ENCODE measurements around the gene PHLDB1. TPM values are rescaled to one million over a fixed set of nuclear protein-coding genes. Genes with fewer than 3 reads are reported as not detected.

PHLDB1 gene
- total RNA-seq, 1 donor from 2014 or later: 35.7 TPM

DNA sequence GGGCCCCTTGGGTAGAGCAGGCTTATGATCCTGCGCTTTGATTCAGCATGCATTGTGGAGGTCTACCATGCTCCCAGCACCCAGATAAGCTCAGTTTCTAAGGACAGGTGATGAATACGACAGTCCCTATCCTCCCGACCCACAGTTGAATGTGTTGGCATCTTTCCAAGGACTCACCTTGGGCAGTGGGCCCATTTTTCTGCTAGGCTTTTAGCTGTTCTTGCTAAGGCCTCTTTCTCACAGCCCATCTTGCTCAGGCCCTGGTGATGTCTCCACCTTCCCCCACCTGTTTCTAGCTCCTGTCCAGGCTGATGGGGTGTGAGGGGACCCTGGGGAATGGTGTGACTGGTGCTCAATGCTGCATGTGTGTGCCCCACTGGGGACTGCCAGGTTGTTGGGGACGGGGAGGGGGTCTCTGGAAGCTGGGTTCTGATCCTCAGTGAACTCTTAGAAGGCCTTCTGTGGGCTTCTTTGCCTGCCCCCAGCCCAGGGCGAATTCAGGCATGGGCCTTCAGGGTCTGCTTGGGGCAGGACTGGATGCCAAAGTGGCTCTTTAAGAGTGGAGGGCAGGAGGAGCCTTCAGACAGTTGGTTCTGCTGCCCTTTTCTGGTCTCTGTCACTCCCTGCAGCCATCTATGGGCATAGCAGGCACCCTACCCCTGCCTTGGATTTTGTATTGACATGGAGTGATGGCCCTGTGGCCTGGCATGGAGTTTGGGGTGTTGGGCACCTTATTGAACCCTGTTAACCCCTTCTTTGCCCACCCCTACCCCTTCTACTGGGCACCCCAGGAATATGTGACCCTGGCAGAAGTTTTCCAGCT lies 33.1 kb downstream of the PHLDB1 start:
- H3K4me3 ChIP-seq: no peak overlapping the region
- Mint-ChIP-seq H3K36me3 (peaks cover 26% of the 10 kb centered on the region), H3K27me3 (ENCODE audit: insufficient read depth, low read depth) (peaks cover 2% of the 10 kb centered on the region), H3K9me3 (no peaks in the 10 kb centered on the region), H3K4me1 (peaks cover 4% of the 10 kb centered on the region), H3K27ac (no peak overlapping the region), H3K4me3 (no peak overlapping the region)
- H3K27me3 ChIP-seq: no peaks in the 10 kb centered on the region
- H3K36me3 ChIP-seq: no peaks in the 10 kb centered on the region
- no peaks in the 10 kb centered on the region for H3K9me3 ChIP-seq (ENCODE audit: low read depth)
- H3K4me1 ChIP-seq: peaks cover 11% of the 10 kb centered on the region
- H4K20me1 ChIP-seq (ENCODE audit: low read depth): peaks cover 18% of the 10 kb centered on the region
- no peak overlapping the region for H3K9ac ChIP-seq
- no peaks in the 10 kb centered on the region for H3K79me2 ChIP-seq (ENCODE audit: low read depth)
- H3K27ac ChIP-seq: no peak overlapping the region
- H3F3A ChIP-seq (ENCODE audit: low read depth): peaks cover 5% of the 10 kb centered on the region
- H2AFZ ChIP-seq (replicated peaks): no peak overlapping the region
- TF ChIP-seq EZH2phosphoT487 (IDR thresholded peaks at IDR 0.05) (no peak), EZH2 (IDR thresholded peaks at IDR 0.05) (no peak), CTCF (IDR thresholded peaks at IDR 0.05) (no peak)
- DNase-seq (ENCODE audit: low spot score): no peak
- no peak overlapping the region for H3K4me2 ChIP-seq

GRCh38 chr11:118641397-118642019 lies 34.1 kb downstream of the PHLDB1 start:
- no peak overlapping the region for H3K4me3 Mint-ChIP-seq

More at GRCh38 chr11:118641397-118642019, 34.1 kb downstream of the PHLDB1 start:
- Mint-ChIP-seq H3K27me3 (ENCODE audit: insufficient read depth, low read depth) (peaks cover 2% of the 10 kb centered on the region), H3K27ac (no peak overlapping the region), H3K36me3 (peaks cover 23% of the 10 kb centered on the region), H3K9me3 (no peaks in the 10 kb centered on the region), H3K4me1 (no peaks in the 10 kb centered on the region)
- peaks cover 8% of the 10 kb centered on the region for H4K20me1 ChIP-seq (ENCODE audit: low read depth)
- no peaks in the 10 kb centered on the region for H3K79me2 ChIP-seq (ENCODE audit: low read depth)
- H3K4me3 ChIP-seq: no peak overlapping the region
- TF ChIP-seq CTCF (IDR thresholded peaks at IDR 0.05) (no peak), EZH2 (IDR thresholded peaks at IDR 0.05) (no peak), EZH2phosphoT487 (IDR thresholded peaks at IDR 0.05) (no peak)
- H2AFZ ChIP-seq (replicated peaks): no peak overlapping the region
- no peaks in the 10 kb centered on the region for H3K36me3 ChIP-seq
- H3F3A ChIP-seq (ENCODE audit: low read depth): no peaks in the 10 kb centered on the region
- no peak for DNase-seq (ENCODE audit: low spot score)
- peaks cover 1% of the 10 kb centered on the region for H3K4me1 ChIP-seq
- H3K9ac ChIP-seq: no peak overlapping the region
- H3K4me2 ChIP-seq: no peak overlapping the region
- no peaks in the 10 kb centered on the region for H3K9me3 ChIP-seq (ENCODE audit: low read depth)
- no peaks in the 10 kb centered on the region for H3K27me3 ChIP-seq
- H3K27ac ChIP-seq: no peak overlapping the region

Data from neural progenitor cell (in vitro differentiated cells).